Measurements from ENCODE around the gene FUT1.

FUT1 gene

DNA sequence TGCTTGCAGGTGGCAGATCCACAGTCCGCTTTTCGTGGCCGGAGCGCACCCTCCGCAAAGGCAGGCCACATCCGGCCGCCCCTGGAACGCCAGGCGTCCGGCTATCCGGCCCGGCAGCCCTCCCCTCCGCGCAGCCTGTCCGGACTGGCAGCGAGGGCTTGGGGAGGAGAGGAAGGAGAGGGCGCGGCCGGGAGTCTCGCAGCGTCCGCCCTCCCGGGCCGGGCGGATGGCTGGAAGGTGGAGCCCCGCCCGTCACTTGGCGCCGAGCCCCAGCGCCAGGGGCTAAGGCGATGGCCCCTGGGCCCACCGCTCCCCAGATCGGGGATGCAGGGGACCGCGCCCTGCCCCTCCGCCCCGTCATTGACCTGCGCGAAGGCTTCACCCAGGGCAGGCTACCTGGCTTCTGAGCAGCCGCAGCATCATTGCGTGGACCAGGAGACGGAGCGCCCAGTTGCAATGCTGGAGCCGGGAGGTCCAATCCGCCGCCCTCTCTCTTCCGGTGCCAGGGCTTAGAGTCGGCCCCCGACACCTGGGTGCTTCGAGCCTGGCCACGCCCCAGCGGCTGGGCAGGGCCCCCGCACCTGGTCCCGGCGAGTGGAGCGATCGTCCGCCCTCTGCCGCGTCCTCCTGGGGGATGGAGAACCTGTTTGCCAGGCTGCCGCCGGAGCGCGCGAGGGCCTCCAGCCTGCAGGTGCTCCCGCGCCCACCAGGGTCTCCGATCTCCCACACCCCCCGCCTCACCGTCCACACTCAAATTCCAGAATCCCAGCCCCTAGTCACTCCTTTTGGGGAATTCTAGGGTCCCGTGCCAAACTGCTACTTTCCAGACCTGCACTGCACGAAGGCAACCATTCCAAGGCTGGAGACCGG is at the start of gene FUT1:
TSS of gene FUT1 (minus strand) at position 146 of the 870 bp plus-strand sequence. CDS start 1,360 bp downstream, outside the sequence.
- H3K4me2 ChIP-seq, result peak within 1 kb of the TSS; percentile 92 to 100 (median 99)
- H3K4me3 ChIP-seq, result peak within 1 kb of the TSS; percentile 62 to 80 (median 70)
- H3K36me3 ChIP-seq, result peaks cover 0 to 17% (median 7%) of the 10 kb centered on the region in 11 experiments; a peak in 11 of 22 replicates
- peak within 1 kb of the TSS; percentile 60 to 82 (median 76) for H3K9ac ChIP-seq
- H3K27me3 ChIP-seq, result peaks cover 0 to 32% (median 25%) of the 10 kb centered on the region in 11 experiments; a peak in 19 of 22 replicates
- H3K4me1 ChIP-seq, result peaks cover 47 to 71% (median 59%) of the 10 kb centered on the region in 10 experiments
- peaks cover 0 to 7% (median 0%) of the 10 kb centered on the region in 11 experiments; a peak in 3 of 22 replicates for H4K20me1 ChIP-seq
- no peak for TF ChIP-seq Cebpa-rat (IDR thresholded peaks at IDR 0.05)
- H3K9me3 ChIP-seq (replicated peaks in 1 of 11), result no peaks in the 10 kb centered on the region
- peak within 1 kb of the TSS in 10 of 11 experiments; percentile 40 to 68 (median 58); a peak in 19 of 22 replicates for H3K27ac ChIP-seq

DNA sequence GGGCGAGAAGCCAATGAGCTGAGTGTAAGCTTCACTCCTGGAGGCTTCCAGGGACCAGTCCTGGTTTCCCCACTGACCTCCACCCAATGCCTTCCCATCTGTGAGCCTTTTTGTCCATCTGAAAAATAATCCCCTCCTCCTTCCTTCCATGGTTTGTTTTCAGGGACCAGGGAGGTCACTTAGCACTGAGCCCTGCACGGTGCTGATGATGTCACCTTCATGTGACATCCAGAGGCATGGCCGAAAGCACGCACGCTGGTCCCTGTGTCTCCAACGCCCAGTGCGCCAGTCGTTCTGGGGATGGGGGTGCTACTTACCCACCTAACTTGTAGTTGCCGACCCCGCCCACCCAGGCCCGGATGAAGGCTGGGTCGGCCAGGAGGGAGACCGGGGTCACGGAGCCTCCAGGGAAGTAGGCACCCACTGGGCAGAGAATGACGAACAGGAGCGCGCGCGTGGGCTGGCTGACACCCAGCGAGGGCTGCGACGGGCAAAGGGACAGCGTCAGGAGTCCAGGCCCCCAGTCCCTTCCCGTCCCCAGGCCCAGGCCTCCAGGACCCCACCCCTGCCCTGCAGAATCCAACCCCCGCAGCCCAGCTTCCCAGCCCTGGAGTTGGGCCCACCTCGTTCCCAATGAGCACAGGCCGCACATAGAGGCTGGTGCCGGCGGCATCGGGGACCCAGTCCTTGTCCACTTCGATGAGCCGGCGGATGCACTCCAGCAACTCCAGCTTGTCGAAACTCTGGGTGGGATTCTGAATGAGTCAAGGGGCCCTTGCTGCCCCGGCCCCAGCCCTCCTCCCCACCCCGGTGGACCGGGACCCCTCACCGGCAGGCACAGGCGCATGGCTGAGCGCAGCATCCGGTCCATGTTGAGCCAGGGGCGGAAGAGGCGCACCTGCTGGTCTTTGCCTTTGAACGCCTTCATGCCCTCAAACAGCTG is 47.2 kb upstream of the FUT1 start:
- peaks cover 27 to 59% (median 56%) of the 10 kb centered on the region in 10 experiments for H3K4me1 ChIP-seq
- H3K9me3 ChIP-seq (replicated peaks in 1 of 11), result no peaks in the 10 kb centered on the region
- H3K4me3 ChIP-seq, result peak overlapping the region in 7 of 10 experiments; percentile 18 to 37 (median 25); a peak in 7 of 20 replicates
- H3K27ac ChIP-seq, result peak overlapping the region in 10 of 11 experiments; percentile 57 to 86 (median 78); a peak in 19 of 22 replicates
- peaks cover 0 to 2% (median 0%) of the 10 kb centered on the region in 11 experiments; a peak in 2 of 22 replicates for H4K20me1 ChIP-seq
- peak overlapping the region; percentile 65 to 96 (median 90) for H3K4me2 ChIP-seq
- TF ChIP-seq Cebpa-rat (IDR thresholded peaks at IDR 0.05), result no peak
- H3K27me3 ChIP-seq, result no peaks in the 10 kb centered on the region
- H3K36me3 ChIP-seq, result peaks cover 0 to 13% (median 0%) of the 10 kb centered on the region in 11 experiments; a peak in 3 of 22 replicates
- peak overlapping the region; percentile 39 to 81 (median 71); a peak in 20 of 22 replicates for H3K9ac ChIP-seq

DNA sequence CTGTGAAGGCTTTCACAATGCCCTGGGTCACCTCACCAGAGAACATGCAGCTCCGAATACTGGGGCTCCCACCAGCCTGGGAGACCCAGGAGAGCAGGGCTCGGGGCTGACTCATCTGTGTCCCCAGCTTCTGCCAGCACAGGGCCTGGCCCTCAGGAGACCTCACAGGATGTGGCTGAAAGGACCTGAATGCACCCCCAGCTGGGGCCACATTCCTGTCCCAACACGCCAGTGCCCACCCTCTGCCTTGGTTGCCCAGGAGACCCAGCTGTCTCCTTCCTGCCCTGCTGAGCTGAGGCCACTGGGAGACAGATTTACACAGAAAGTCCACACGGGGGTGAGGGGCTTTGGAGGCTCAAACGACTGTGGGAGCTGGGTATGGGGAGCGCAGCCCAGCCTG is 46.5 kb upstream of the FUT1 start:
- Histone ChIP-seq H3K4me3 (peak overlapping the region in 7 of 10 experiments; percentile 18 to 37 (median 25); a peak in 8 of 20 replicates), H3K36me3 (peaks cover 0 to 11% (median 0%) of the 10 kb centered on the region in 11 experiments; a peak in 2 of 22 replicates), H3K27ac (peak overlapping the region in 10 of 11 experiments; percentile 57 to 86 (median 78); a peak in 19 of 22 replicates), H3K4me2 (peak overlapping the region; percentile 65 to 96 (median 90)), H3K9me3 (replicated peaks in 1 of 11) (no peaks in the 10 kb centered on the region), H3K9ac (peak overlapping the region; percentile 39 to 81 (median 71); a peak in 20 of 22 replicates), H4K20me1 (no peaks in the 10 kb centered on the region; a peak in 1 of 22 replicates), H3K27me3 (no peaks in the 10 kb centered on the region), H3K4me1 (peaks cover 30 to 60% (median 57%) of the 10 kb centered on the region in 10 experiments)
- TF ChIP-seq Cebpa-rat (IDR thresholded peaks at IDR 0.05), result no peak

- peak overlapping the region in 8 of 11 experiments; percentile 77 to 96 (median 90); a peak in 15 of 22 replicates for H3K4me2 ChIP-seq
- peaks cover 30 to 60% (median 57%) of the 10 kb centered on the region in 10 experiments for H3K4me1 ChIP-seq
- H3K27ac ChIP-seq, result peak overlapping the region in 5 of 11 experiments; percentile 78 to 86 (median 84); a peak in 8 of 22 replicates
- no peak for TF ChIP-seq Cebpa-rat (IDR thresholded peaks at IDR 0.05)
- H3K9ac ChIP-seq, result peak overlapping the region in 4 of 11 experiments; percentile 14 to 80 (median 48); a peak in 3 of 22 replicates
- no peaks in the 10 kb centered on the region for H3K9me3 ChIP-seq (replicated peaks in 1 of 11)
- H3K27me3 ChIP-seq, result no peaks in the 10 kb centered on the region
- H4K20me1 ChIP-seq, result no peaks in the 10 kb centered on the region; a peak in 1 of 22 replicates
- H3K4me3 ChIP-seq, result no peak overlapping the region
- no peaks in the 10 kb centered on the region for H3K36me3 ChIP-seq
These were observed 44.7 kb upstream of the FUT1 start for GRCh38 chr19:48797103-48797502.

GRCh38 chr19:48796298-48797083 is 44.0 kb upstream of the FUT1 start:
- H3K4me2 ChIP-seq, result peak overlapping the region; percentile 1 to 96 (median 89); a peak in 18 of 22 replicates
- H3K9ac ChIP-seq, result peak overlapping the region in 9 of 11 experiments; percentile 4 to 80 (median 22); a peak in 11 of 22 replicates
- peaks cover 30 to 60% (median 57%) of the 10 kb centered on the region in 10 experiments for H3K4me1 ChIP-seq
- no peaks in the 10 kb centered on the region for H3K27me3 ChIP-seq
- H4K20me1 ChIP-seq, result no peaks in the 10 kb centered on the region; a peak in 1 of 22 replicates
- no peaks in the 10 kb centered on the region for H3K36me3 ChIP-seq
- H3K9me3 ChIP-seq (replicated peaks in 1 of 11), result no peaks in the 10 kb centered on the region
- no peak for TF ChIP-seq Cebpa-rat (IDR thresholded peaks at IDR 0.05)
- H3K4me3 ChIP-seq, result peak overlapping the region in 1 of 10 experiments; percentile 2; a peak in 1 of 20 replicates
- H3K27ac ChIP-seq, result peak overlapping the region in 9 of 11 experiments; percentile 25 to 86 (median 50); a peak in 17 of 22 replicates

- Histone ChIP-seq H3K4me2 (peak overlapping the region in 10 of 11 experiments; percentile 21 to 96 (median 90); a peak in 16 of 22 replicates), H3K27ac (peak overlapping the region in 9 of 11 experiments; percentile 25 to 86 (median 50); a peak in 18 of 22 replicates), H3K4me1 (peaks cover 30 to 58% (median 56%) of the 10 kb centered on the region in 10 experiments), H3K36me3 (no peaks in the 10 kb centered on the region), H3K27me3 (no peaks in the 10 kb centered on the region), H3K9ac (peak overlapping the region in 9 of 11 experiments; percentile 4 to 77 (median 22); a peak in 12 of 22 replicates), H4K20me1 (no peaks in the 10 kb centered on the region; a peak in 1 of 22 replicates), H3K4me3 (peak overlapping the region in 3 of 10 experiments; percentile 54 to 70 (median 67); a peak in 4 of 20 replicates), H3K9me3 (replicated peaks in 1 of 11) (no peaks in the 10 kb centered on the region)
- TF ChIP-seq Cebpa-rat (IDR thresholded peaks at IDR 0.05), result no peak
These were observed 43.2 kb upstream of the FUT1 start for GRCh38 chr19:48795685-48796070.

DNA sequence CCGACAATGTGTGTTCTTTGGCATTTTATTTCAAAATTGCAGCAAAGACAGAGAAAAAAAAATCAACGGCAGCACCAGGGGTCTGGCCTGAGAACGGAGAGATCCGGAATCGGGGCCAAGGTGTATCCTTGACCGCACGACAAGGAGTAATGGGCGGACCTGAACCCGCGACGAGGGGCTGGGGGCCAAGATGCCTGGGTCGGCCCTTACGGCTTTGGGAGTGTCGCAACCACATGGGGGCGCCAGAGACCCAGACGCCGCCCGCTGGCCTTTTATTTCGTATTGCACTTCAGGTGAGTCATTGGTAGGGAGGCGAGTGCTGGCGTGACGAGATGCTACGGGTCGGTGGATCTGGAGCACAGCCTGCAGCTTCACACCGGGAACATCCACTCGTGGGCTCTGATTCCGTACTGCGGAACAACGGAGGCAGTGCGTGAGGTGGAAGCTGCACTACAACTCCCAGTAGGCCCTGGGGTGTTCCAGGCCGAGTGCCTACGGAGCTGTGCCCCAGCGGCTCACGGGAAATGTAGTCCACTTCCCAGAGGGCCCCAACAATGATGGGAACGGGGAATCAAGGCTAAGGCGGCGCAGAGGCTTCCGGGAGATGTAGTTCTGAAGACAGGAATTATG is 42.7 kb upstream of the FUT1 start:
- Histone ChIP-seq H3K4me3 (peak overlapping the region; percentile 54 to 70 (median 60)), H4K20me1 (no peaks in the 10 kb centered on the region), H3K4me2 (peak overlapping the region; percentile 48 to 93 (median 78)), H3K9me3 (replicated peaks in 1 of 11) (no peaks in the 10 kb centered on the region), H3K36me3 (no peaks in the 10 kb centered on the region), H3K27me3 (no peaks in the 10 kb centered on the region), H3K4me1 (peaks cover 30 to 53% (median 52%) of the 10 kb centered on the region in 10 experiments), H3K27ac (peak overlapping the region; percentile 15 to 86 (median 55); a peak in 21 of 22 replicates), H3K9ac (peak overlapping the region; percentile 52 to 77 (median 69))
- TF ChIP-seq Cebpa-rat (IDR thresholded peaks at IDR 0.05), result peak in 4 of 11 experiments; percentile 23 to 39 (median 26); a peak in 2 of 22 replicates

Data from BLaER1 treated with 17β-estradiol and CSF1 and Interleukin-3, amounts not matched to agents 10 nM and 100 nM (cell line).